Neuron (in vitro differentiated cells): ENCODE measurements around the gene SNTA1.
"Not testable (repeated sequence)": the region's sequence is repeated elsewhere in the genome, so short reads cannot be mapped to it uniquely, and the experiment has no call there.

ENCODE experiments used
- H2AFZ ChIP-seq: one replicate; pipeline ENCODE4 v1.6.1; 2013; ENCODE audit warnings: low read depth, mild to moderate bottlenecking, inconsistent platforms, low read length, moderate library complexity
- H3K27me3 ChIP-seq: one replicate; pipeline ENCODE4 v1.6.1; 2013; ENCODE audit warnings: low read length; ENCODE audit not compliant: insufficient read depth
- H3K36me3 ChIP-seq: one replicate; pipeline ENCODE4 v1.6.1; 2013; ENCODE audit warnings: low read length; ENCODE audit not compliant: insufficient read depth
- H3K4me1 ChIP-seq: one replicate; pipeline ENCODE4 v1.6.1; 2013; ENCODE audit warnings: low read length; ENCODE audit not compliant: insufficient read depth
- H3K4me3 ChIP-seq: 2 replicates; pipeline ENCODE4 v1.5.1; 2013; ENCODE audit warnings: mild to moderate bottlenecking, low read length, moderate library complexity
- H3K9me3 ChIP-seq: one replicate; pipeline ENCODE4 v1.6.1; 2013; ENCODE audit warnings: low read length

Gene SNTA1

GRCh38 chr20:33475381-33476152 is 32.0 kb upstream of the SNTA1 start:
- no peaks in the 10 kb centered on the region for H3K36me3 ChIP-seq
- H3K4me3 ChIP-seq = no peak overlapping the region
- H3K9me3 ChIP-seq = no peaks in the 10 kb centered on the region
- H2AFZ ChIP-seq = no peak overlapping the region
- H3K27me3 ChIP-seq = no peaks in the 10 kb centered on the region
- H3K4me1 ChIP-seq = peaks cover 7% of the 10 kb centered on the region

GRCh38 chr20:33474963-33475362 is 31.4 kb upstream of the SNTA1 start:
- Histone ChIP-seq H3K9me3 (no peaks in the 10 kb centered on the region), H3K4me3 (no peak overlapping the region), H3K36me3 (no peaks in the 10 kb centered on the region), H3K4me1 (peaks cover 7% of the 10 kb centered on the region), H3K27me3 (no peaks in the 10 kb centered on the region), H2AFZ (no peak overlapping the region)

- H3K36me3 ChIP-seq = no peaks in the 10 kb centered on the region
- no peaks in the 10 kb centered on the region for H3K9me3 ChIP-seq
- no peaks in the 10 kb centered on the region for H3K27me3 ChIP-seq
- peaks cover 7% of the 10 kb centered on the region for H3K4me1 ChIP-seq
- H3K4me3 ChIP-seq = no peak overlapping the region
- H2AFZ ChIP-seq = no peak overlapping the region
These were observed 30.7 kb upstream of the SNTA1 start for GRCh38 chr20:33474097-33474873.

- H3K4me3 ChIP-seq = no peak overlapping the region
- H3K4me1 ChIP-seq = peaks cover 7% of the 10 kb centered on the region
- H3K27me3 ChIP-seq = no peaks in the 10 kb centered on the region
- no peaks in the 10 kb centered on the region for H3K36me3 ChIP-seq
- no peaks in the 10 kb centered on the region for H3K9me3 ChIP-seq
- no peak overlapping the region for H2AFZ ChIP-seq
These were observed 29.4 kb upstream of the SNTA1 start for GRCh38 chr20:33472868-33473435.

GRCh38 chr20:33470866-33471265 is 27.3 kb upstream of the SNTA1 start:
- Histone ChIP-seq H3K27me3 (no peaks in the 10 kb centered on the region), H3K4me1 (peaks cover 4% of the 10 kb centered on the region), H3K4me3 (no peak overlapping the region), H3K36me3 (no peaks in the 10 kb centered on the region), H2AFZ (no peak overlapping the region), H3K9me3 (no peaks in the 10 kb centered on the region)

- H3K4me3 ChIP-seq = no peak overlapping the region
- no peaks in the 10 kb centered on the region for H3K9me3 ChIP-seq
- H3K36me3 ChIP-seq = no peaks in the 10 kb centered on the region
- no peaks in the 10 kb centered on the region for H3K27me3 ChIP-seq
- no peak overlapping the region for H2AFZ ChIP-seq
- H3K4me1 ChIP-seq = peaks cover 1% of the 10 kb centered on the region
These were observed 26.9 kb upstream of the SNTA1 start for GRCh38 chr20:33470457-33470856.

- H3K4me3 ChIP-seq = no peak overlapping the region
- H3K4me1 ChIP-seq = peaks cover 3% of the 10 kb centered on the region
- H2AFZ ChIP-seq = no peak overlapping the region
- H3K36me3 ChIP-seq = no peaks in the 10 kb centered on the region
- H3K9me3 ChIP-seq = no peaks in the 10 kb centered on the region
- H3K27me3 ChIP-seq = no peaks in the 10 kb centered on the region
These were observed 22.7 kb upstream of the SNTA1 start for GRCh38 chr20:33466303-33466646.

GRCh38 chr20:33465481-33466302 is 22.1 kb upstream of the SNTA1 start:
- no peak overlapping the region for H2AFZ ChIP-seq
- H3K27me3 ChIP-seq = no peaks in the 10 kb centered on the region
- no peaks in the 10 kb centered on the region for H3K36me3 ChIP-seq
- no peak overlapping the region for H3K4me3 ChIP-seq
- H3K4me1 ChIP-seq = peaks cover 3% of the 10 kb centered on the region
- H3K9me3 ChIP-seq = no peaks in the 10 kb centered on the region

GRCh38 chr20:33464759-33465158 is 21.2 kb upstream of the SNTA1 start:
- H3K36me3 ChIP-seq, H3K27me3 ChIP-seq, H3K9me3 ChIP-seq, H3K4me1 ChIP-seq, H2AFZ ChIP-seq, H3K4me3 ChIP-seq: not testable (repeated sequence)

GRCh38 chr20:33463332-33464101 is 20.0 kb upstream of the SNTA1 start:
- H2AFZ ChIP-seq = no peak overlapping the region
- peaks cover 3% of the 10 kb centered on the region for H3K4me1 ChIP-seq
- no peaks in the 10 kb centered on the region for H3K36me3 ChIP-seq
- no peaks in the 10 kb centered on the region for H3K27me3 ChIP-seq
- no peaks in the 10 kb centered on the region for H3K9me3 ChIP-seq
- no peak overlapping the region for H3K4me3 ChIP-seq

GRCh38 chr20:33460711-33461110 is 17.1 kb upstream of the SNTA1 start:
- Histone ChIP-seq H3K4me1 (peaks cover 3% of the 10 kb centered on the region), H3K27me3 (no peaks in the 10 kb centered on the region), H3K9me3 (no peaks in the 10 kb centered on the region), H2AFZ (no peak overlapping the region), H3K4me3 (no peak overlapping the region), H3K36me3 (no peaks in the 10 kb centered on the region)

- Histone ChIP-seq H2AFZ (no peak overlapping the region), H3K4me3 (no peak overlapping the region), H3K9me3 (no peaks in the 10 kb centered on the region), H3K36me3 (no peaks in the 10 kb centered on the region), H3K4me1 (no peaks in the 10 kb centered on the region), H3K27me3 (no peaks in the 10 kb centered on the region)
These were observed 16.0 kb upstream of the SNTA1 start for GRCh38 chr20:33459599-33459998.
